Prostate gland (tissue), 2 donors: ENCODE measurements around the gene G6PC2.

Source experiments
- CTCF ChIP-seq, 4 experiments: fragments of 200-600 bp in 2 of 4; fragments of 450-650 bp in 2 of 4; sonication (generic) in 2 of 4; IDR thresholded peaks; 1 replicate in 3 of 4; 2 replicates in 1 of 4; pipeline ENCODE4 v1.5.1; 2016 to 2019; ENCODE audit warnings: antibody characterized with exemption in 4 of 4, mild to moderate bottlenecking in 2 of 4, moderate library complexity in 2 of 4
- POLR2A ChIP-seq: fragments of 450-650 bp; IDR thresholded peaks from one replicate; pipeline ENCODE4 v1.6.1; 2016; ENCODE audit warnings: antibody characterized with exemption, mild to moderate bottlenecking
- POLR2AphosphoS5 ChIP-seq: sonication (generic); formaldehyde crosslinking; IDR thresholded peaks from one replicate; pipeline ENCODE4 v1.6.1; 2017; ENCODE audit warnings: antibody characterized with exemption

DNA sequence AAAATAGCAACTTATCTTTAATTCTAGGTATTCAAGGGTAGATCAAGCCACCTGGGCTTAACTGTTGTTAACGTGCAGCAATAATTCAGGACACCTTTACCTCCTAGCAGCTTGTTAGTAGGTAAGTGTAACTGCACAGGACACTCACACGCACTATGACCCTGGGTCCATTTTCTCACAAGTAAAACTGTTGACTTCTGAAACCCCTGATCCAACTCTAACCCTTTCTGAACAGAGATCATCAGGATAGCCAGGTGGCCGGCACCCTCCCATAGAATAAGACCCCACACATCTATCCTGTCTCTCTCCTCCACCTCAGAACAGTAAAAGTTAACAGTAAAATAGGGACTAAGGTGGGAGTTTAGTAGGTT is 11.5 kb upstream of the G6PC2 start:
- no peak for TF ChIP-seq POLR2AphosphoS5
- no peak for TF ChIP-seq CTCF (IDR thresholded peaks at IDR 0.05)
- no peak for TF ChIP-seq POLR2A
